Cortex of kidney (tissue), 1 donor: ENCODE results near the gene TSNAXIP1.
A peak's percentile ranks its signal among the peaks of the same experiment; 100 is the strongest.
"Not testable (repeated sequence)": the region's sequence is repeated elsewhere in the genome, so short reads cannot be mapped to it uniquely, and the experiment has no call there.

Source experiments
- DNase-seq: peaks from one replicate; lab custom pipeline; 2025; lab: John Stamatoyannopoulos, UW

TSNAXIP1 gene

DNA sequence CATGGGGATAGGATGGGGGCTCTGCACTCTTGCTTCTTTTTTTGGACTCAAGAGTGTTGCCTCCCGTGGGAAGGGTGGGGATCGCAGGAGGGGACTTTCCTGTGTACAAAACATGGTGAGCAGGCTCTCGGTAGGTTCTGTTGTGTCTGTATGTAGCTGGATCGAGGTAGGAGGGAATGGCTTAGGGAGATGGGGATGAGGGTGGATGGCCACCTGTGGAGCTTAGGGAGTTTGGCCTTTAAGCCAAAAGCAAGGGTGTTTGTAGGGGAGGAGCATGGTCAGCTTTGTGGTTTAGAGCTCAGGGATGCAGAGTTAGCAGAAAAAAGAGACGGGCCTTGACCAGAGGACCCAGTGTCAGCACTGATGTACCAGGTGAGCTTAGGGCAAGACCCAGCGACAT, 55.2 kb downstream of the TSNAXIP1 start:
- no peak for DNase-seq

DNA sequence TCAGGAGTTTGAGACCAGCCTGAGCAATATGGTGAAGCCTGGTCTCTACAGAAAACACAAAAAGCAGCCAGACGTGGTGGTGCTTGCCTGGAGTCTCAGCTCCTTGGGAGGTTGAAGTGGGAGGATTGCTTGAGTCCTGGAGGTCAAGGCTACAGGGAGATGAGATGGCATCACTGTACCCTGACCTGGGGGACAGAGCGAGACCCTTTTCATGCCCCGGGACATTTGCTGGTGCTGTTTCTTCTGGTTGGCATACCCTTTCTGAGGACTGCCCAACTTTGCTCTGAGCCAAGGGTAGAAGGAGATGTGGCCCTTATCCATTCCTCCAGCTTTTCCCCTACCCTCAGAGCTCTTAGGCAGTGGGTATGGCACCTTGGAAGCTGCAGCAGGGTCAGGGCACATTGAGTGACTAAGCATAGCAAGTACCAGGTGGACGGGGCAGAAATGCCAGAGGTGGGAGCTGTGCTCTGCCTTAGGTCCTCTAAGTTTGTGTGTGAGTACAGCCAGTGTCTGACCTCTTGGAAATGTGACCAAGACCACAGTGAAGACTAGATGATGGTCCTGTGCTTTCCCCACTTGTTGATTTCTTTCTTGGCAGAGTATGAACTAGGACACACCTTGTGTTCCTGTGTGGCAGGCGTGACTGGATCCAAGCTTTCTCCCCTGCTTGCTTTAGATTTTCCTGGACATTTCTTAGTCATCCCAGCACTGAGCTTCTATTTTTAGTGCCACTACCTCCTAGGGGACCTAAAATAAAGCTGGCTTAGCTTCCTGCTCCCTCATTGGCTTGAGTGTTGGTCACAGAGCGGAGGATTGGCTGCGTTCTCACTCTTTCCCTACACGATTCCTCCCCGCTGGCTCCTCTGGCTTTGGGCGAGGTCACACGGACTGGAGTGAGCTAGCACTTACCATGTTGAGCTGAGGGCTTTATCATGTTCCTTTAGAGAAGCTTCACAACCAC, 56.2 kb downstream of the TSNAXIP1 start:
- no peak for DNase-seq

DNA sequence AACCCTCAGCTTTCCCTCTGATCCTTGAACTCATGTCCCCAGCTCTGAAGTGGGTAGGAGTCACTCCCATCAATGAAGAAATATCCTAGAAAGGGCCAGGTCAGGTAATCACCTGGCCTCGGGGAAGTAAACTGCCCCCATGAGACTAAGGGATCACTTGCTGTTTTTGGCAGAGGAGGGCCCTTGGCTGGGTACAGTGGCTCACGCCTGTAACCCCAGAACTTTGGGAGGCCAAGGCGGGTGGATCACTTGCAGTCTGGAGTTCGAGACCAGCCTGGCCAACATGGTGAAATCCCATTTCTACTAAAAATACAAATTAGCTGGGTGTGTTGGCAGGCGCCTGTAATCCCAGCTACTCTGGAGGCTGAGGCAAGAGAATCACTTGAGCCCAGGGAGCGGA, 57.4 kb downstream of the TSNAXIP1 start:
- not testable (repeated sequence) for DNase-seq

DNA sequence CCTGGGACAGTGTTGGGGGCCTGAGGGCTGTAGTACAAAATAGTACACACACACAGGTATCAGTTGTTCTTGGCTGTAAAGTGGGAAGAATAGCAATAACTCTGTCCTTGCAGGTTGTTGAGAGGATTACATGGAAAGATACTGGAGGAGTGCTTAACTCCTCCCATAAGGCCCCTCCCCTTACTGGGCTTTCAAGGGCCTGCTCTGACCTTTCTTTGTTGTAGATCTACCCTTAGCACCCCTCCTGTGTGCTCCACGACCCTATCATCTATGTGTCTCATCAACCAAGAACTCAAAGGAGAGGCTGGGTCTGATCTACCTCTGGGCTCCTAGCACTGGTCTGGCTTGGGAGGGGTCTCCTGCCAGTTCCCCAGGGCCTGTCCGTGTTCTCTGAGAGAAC, 57.9 kb downstream of the TSNAXIP1 start:
- no peak for DNase-seq

DNA sequence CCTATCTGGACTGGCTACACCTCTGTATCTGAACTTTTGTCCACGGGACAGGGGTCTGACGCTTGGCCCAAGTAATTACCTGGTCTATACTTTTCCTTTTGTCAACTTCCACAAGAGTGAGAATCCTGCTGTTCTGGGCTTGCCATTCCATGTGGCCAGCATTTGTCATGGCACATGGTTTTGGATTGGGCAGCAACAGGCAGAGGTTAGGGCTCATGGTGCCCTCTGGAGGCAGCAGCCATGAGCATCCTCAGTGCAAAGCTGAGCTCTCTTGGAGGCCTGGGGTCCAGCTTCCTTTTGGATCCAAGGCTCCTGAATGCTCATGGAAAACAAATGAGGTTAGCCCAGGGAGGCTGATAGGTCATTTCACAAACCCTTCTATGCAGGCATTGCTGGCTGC, 58.6 kb downstream of the TSNAXIP1 start:
- DNase-seq, result no peak

DNA sequence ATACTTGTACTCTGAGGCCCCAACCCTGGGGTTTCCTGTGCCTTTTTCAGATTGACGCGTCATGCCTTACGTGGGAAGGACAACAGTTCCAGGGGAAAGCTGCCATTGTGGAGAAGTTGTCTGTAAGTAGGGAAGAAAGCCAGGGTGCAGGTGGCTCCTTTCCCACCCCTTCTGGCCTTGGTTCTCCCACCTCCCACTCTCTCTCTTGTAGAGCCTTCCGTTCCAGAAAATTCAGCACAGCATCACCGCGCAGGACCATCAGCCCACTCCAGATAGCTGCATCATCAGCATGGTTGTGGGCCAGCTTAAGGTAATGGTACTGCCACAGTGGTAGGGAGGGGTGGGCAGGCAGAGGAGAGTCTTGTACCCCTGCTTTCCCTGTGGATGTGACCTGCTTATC, 61.6 kb downstream of the TSNAXIP1 start:
- DNase-seq, result no peak

DNA sequence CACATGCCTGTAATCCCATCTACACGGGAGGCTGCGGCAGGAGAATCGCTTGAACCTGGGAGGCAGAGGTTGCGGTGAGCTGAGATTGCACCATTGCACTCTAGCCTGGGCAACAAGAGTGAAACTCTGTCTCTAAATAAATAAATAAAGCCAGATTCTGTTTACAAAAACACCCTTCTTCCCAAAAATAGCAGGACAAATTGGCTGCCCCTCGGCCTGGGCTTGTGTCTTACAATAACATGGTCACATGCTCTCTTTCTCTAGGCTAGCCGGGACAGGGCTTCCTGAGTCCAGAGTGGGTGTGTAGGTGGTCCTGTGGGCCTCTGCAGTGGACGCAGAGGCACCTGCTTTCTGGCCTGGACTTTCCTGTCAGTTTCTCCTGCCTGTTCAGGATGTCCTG, 63.0 kb downstream of the TSNAXIP1 start:
- no peak for DNase-seq

DNA sequence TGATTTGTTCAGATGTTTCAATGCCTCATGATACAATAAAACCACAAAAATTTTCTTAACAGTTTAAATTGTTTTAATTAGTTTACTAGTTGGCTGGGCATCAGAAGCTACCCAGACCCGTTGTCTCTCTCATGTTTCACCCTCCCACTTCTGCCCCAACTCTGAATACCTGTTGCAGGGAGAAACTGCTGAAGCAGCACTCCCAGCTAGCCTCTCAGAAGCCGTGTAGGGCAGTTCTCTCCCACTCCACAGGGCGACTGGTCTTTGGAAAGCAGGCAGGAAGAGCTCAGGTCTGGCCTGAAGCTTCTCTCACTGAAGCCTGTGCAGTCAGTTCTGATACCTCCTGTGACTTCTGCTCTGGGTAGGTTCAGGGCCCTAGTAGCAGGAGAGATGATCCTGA, 64.6 kb downstream of the TSNAXIP1 start:
- no peak for DNase-seq

DNA sequence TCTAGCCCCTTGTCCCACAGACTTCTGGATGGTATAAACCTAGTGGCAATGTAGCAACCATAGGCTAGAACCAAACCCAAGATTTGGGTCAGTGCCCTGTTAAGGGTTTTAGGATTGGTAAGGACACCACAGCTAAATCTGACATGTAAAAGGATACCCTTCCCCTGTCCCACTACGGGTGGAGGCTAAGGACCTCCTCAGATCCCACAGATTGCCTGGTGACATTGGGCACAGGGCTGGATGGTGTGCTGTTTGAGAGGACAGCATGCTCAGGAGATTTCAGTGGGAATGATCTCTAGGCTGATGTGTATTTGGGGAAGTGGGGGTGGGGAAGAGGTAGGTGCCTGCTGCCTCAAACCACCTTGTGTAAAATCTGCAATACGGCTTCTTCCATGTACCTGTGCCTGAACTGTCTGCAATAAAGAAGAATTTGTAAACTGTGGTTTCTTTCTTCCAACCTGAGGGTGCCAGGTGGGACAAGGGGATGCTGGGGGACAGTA, 65.5 kb downstream of the TSNAXIP1 start:
- no peak for DNase-seq

DNA sequence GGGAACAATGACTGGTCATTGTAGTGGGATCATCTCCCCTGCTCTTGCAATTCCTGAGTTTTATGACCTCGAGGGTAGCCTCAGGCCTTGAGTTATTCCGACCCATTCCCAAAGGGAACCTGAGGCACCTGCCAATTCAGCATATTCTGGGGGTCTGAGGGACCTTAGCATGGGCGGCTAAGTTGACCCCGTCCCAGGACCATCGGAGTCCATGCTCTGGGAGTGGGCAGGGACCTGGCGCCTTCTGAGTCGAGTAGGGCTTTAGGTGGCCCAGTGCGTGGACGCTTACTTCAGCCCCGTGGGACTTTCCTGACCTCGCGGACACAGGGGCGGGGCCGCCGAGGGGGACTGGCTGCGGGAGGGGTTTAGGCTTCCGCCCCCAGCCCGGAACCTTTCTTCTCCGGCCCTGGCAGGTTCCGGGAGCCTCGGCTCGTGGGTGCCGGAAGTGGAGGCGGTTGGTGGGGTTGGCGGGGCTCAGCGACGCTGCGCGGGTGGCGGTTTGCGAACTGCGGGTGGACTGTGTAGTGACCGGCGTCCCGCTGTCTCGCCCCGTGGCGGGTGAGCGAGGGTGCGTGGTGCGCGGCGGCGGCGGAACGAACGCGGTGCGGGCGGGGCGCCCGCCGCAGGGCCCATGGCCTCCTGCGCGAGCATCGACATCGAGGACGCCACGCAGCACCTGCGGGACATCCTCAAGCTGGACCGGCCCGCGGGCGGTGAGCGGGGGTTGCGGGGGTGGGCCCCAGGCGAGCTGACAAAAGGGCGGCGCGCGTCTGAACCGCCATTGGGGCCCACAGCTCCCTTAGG, 66.1 kb downstream of the TSNAXIP1 start, which contains the start of gene EDC4:
Gene EDC4 (plus strand): TSS at position 422 of the 804 bp plus-strand sequence. CDS start 210 bp downstream, at position 632.
- peak; percentile 25 for DNase-seq

DNA sequence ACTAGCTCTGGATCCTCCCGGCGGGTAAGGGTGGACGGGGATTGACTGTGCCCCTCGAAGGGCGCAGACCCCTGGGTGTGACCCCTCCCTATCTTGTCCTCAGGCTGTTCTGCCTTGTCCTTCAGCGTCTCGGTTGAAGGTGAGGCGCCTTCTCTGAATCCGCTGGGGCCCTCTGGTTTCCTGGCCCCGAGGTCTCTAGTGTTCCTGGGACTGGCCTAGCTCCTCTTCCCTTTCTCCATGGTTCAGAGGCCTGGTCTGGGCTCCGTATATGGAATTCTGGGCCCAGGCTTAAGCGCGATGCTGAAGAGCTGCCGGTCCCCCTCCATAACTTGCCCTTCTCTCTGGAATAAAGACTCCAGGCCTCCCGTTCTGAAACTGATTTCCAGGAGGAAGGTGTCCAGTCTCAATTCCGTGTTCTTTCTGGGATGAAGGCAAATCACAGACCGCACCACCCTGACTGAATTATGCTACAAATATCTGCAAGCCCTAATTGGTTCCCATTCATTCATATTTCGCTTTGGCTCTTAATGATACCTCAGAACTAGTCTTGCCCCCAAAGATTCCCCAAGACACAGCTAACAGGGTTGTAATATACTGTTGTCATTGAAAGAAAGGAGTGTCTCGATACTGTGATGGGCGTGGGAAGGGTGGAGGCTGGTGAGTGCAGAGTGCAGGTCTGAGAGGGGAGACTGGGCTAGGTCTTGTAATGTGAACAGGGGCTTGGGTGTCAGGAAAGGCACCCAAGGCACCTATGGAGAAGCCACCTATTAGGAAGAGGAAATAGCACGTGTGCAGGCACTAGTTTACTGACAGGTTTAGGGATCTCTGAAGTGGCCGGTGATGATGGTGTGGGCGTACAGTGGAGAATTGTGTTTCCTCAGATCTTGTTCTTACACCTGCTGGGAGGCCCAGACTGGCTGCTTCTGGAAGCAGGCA, 67.0 kb downstream of the TSNAXIP1 start:
- DNase-seq, result no peak

DNA sequence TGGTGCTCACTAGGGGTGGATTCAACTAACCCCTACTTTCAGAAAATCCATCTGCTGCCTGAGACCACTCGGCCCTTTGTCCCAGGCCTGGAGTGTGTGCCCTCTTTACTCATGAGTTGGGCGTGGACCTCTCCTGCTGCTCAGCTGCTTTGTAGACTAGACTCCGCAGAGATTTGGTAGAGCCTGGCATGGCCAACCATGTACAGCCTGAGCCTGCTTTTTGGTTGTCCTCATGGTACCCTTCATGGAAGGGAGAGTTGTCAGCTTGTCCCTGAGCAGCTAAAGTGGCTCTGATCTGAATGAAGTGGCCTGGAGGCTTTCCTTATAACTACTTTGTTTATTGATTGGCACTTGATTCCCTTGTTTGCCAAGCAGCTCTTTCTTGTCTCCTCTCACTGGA, 67.7 kb downstream of the TSNAXIP1 start:
- DNase-seq, result no peak

DNA sequence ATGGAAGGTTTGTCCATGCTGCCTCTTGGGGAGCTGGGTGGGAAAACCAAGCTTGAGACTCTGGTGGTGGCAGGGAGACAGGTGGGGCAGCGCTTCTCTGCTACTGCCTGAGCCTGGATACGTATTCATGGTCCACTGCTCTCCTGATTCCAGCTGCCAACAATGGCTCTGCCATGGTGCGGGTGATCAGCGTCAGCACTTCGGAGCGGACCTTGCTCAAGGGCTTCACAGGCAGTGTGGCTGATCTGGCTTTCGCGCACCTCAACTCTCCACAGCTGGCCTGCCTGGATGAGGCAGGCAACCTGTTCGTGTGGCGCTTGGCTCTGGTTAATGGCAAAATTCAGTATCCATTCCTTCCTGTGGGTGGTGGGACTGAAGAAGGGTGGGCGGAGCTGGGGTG, 70.4 kb downstream of the TSNAXIP1 start:
- DNase-seq, result no peak
